ENCODE data around the gene RBM20. TPM values are rescaled to one million over a fixed set of nuclear protein-coding genes. Genes with fewer than 3 reads are reported as not detected.

The RBM20 gene
- not detected in 2 replicates for total RNA-seq

DNA sequence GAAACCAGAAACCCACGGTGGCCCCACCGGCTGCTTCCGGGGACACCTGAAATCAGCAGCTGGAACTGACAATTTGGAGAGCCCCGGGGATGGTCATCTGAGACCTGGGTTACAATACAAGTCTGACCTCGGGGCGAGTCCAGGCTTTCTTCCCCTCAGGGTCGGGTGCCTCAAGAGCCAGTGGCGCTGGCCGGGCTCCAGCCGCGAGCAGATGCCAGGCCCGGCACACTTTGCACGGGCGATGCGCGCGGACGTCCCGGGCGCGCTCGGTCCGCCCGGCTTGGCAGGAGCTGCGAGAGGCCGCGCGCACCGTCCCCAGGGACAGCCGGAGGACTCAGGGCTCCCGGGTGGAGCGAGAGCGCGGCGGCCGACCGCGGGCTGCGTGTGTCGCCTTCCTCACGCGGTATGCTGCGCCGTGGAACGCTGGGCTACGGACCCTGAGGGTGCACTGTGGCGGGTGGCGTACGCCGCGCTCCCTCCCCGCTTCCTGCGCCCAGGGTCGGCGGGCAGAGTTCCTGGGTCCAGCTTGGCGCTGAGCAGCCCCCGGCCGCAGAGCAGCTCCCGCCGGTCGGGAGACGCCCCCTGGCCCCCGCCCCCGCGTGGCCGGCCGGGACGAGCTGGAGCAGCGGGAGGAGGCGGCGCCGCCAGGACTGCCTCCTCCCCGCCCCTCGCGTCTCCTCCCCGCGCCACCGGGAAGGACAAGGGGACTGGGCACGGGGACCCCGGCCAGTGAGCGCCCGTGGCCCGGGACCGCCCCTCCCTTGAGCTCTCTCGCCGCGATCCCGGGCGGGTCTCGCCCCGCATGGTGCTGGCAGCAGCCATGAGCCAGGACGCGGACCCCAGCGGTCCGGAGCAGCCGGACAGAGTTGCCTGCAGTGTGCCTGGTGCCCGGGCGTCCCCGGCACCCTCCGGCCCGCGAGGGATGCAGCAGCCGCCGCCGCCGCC is at the start of gene RBM20:
Gene RBM20, plus strand, starts transcription at position 684 of the 945 bp plus-strand sequence. Its CDS starts 119 bp downstream, at position 803.

DNA sequence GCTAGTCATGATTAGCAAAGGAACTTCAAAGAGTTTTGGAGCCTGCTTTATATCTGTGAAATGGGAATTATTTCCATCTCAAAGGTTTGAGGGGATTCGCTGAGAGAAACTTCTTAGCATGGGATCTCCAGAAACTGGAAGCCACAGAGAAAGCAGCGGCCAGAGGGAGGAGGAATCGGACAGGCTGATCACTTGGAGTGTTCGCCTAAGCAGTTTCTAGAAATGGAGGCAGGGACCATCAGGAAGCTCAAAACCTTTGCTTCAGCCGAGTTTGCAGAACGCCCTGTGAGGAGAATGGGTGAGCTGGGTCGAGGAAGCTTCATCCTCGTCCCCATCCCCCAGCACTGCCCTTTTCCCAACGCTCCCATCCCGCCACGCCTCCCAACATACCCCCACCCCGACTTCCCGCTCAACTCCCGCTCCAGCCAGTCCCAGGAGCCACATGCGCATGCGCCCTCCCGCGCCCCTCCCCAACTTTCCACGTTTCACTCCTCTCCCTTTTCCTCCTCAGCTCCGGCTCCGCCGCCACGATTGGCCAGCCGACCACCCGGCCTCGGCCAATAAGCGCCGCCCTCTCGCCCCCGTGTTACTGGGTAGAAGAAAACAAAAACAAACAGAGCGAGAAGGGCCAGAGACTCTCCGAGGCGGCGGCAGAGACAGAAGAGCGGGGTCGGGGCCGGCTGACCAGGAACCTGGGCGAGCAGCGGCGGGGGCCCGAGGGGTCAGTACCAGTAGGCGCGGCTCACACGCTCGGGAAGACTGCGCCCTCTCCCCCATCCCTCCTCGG is 227.4 kb downstream of the RBM20 start, which contains the start of gene PDCD4:
Gene PDCD4, plus strand, starts transcription at position 631 of the 787 bp plus-strand sequence. CDS start 4,100 bp downstream, outside the sequence.

Small RNA genes within 50 kb of the gene (small RNA-seq; reads per million reads assigned to genes)
- gene RF00019: not detected
- not detected for gene RN7SKP288
- not detected for gene RNA5SP327

Other genes starting within 250 kb of the RBM20 start
- gene DUSP5, start 146.4 kb upstream of the RBM20 start, total RNA-seq: 1.2 and 4.4 TPM in 2 replicates
- gene SMC3, start 76.6 kb upstream of the RBM20 start, total RNA-seq: 11.0 and 14.1 TPM in 2 replicates
- gene PDCD4, start 227.6 kb downstream of the RBM20 start, total RNA-seq: 65.6 and 182 TPM in 2 replicates

Data from placental epithelial cell (primary cell).